OCI-M1 (cell line): ENCODE measurements around the gene TCIRG1.
A peak's percentile ranks its signal among the peaks of the same experiment; 100 is the strongest.

Experiments used
- DNase-seq: peaks from one replicate; lab custom pipeline; 2025; lab: John Stamatoyannopoulos, UW

Gene TCIRG1

GRCh38 chr11:68016904-68017817 is 21.7 kb upstream of the TCIRG1 start:
- no peak for DNase-seq

- DNase-seq: no peak
These were observed 20.7 kb upstream of the TCIRG1 start for GRCh38 chr11:68017980-68018729.

GRCh38 chr11:68018730-68019190 is 20.1 kb upstream of the TCIRG1 start:
- no peak for DNase-seq

GRCh38 chr11:68019486-68019885 is 19.3 kb upstream of the TCIRG1 start:
- no peak for DNase-seq

- DNase-seq: peak; percentile 71
These were observed 18.2 kb upstream of the TCIRG1 start for GRCh38 chr11:68020575-68020974.

- peak; percentile 57 for DNase-seq
These were observed 17.5 kb upstream of the TCIRG1 start for GRCh38 chr11:68021167-68021787.

- DNase-seq: no peak
These were observed 16.3 kb upstream of the TCIRG1 start for GRCh38 chr11:68022531-68022930.

- no peak for DNase-seq
These were observed 14.3 kb upstream of the TCIRG1 start for GRCh38 chr11:68024508-68024907.

GRCh38 chr11:68025047-68025446 is 13.8 kb upstream of the TCIRG1 start:
- peak; percentile 80 for DNase-seq

GRCh38 chr11:68026391-68027105 is 12.3 kb upstream of the TCIRG1 start:
- DNase-seq: no peak

- DNase-seq: no peak
These were observed 11.2 kb upstream of the TCIRG1 start for GRCh38 chr11:68027667-68028066.

GRCh38 chr11:68028802-68029545 is 9.9 kb upstream of the TCIRG1 start:
- no peak for DNase-seq

GRCh38 chr11:68030318-68031143 is 8.3 kb upstream of the TCIRG1 start, which contains the start of gene NDUFS8:
Gene NDUFS8, plus strand, starts transcription at chr11:68030681. Its CDS starts 1,471 bp downstream, at chr11:68032152.
- DNase-seq: peak; percentile 100

GRCh38 chr11:68031144-68031464 is 7.7 kb upstream of the TCIRG1 start:
- DNase-seq: peak; percentile 92

GRCh38 chr11:68032003-68032402 is 6.8 kb upstream of the TCIRG1 start:
- no peak for DNase-seq

GRCh38 chr11:68032997-68033707 is 5.7 kb upstream of the TCIRG1 start:
- DNase-seq: no peak

- no peak for DNase-seq
These were observed 5.1 kb upstream of the TCIRG1 start for GRCh38 chr11:68033708-68034045.

- DNase-seq: no peak
These were observed 3.5 kb upstream of the TCIRG1 start for GRCh38 chr11:68035266-68035876.

- DNase-seq: no peak
These were observed 2.6 kb upstream of the TCIRG1 start for GRCh38 chr11:68036141-68036716.
